GM21515 (cell line): ENCODE measurements around the gene C1orf198.

Experiments used
- ATAC-seq: cut with Tn5 transposase; IDR thresholded peaks from one replicate; pipeline ENCODE4 v1.9.1; 2021; ENCODE audit not compliant: unreplicated experiment

C1orf198 gene

DNA sequence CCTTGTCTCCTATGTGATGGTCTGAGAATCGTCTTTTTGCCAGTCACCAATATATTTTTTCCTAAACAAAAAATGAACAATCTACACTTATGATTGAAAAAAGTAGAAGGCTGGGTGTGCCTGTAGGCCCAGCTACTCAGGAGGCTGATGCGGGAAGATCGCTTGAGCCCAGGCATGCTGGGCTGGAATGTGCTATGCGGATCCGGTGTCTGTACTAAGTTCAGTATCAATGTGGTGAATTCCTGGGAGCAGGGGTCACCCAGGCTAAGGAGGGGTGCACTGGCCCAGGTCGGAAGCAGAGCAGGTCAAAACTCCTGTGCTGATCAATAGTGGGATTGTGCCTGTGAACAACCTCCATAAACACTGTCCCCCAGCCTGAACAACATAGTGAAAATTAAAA lies 25.7 kb upstream of the C1orf198 start:
- ATAC-seq: no peak

DNA sequence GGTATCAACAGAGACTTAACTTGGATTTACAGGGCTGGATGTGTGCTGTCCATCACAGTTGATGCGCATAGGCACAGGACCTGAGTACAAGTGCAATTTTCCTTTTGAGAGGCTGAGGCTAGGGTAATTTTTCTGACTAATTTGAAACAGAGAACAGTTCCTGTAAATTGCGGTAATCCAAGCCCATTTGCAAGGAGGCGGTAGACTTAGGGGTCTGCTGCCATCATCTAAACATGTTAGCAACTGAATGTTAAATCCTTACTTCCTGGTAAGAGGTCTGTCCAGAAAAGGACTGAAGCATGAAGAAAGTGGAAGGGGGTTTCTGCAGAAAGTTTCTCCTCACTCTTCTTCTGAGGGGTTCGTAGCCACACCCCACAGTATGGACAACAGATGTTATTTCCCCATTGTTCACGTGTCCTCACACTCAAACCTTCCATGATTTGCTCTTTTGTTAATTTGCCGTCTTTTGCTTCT lies 23.7 kb upstream of the C1orf198 start:
- ATAC-seq: no peak

DNA sequence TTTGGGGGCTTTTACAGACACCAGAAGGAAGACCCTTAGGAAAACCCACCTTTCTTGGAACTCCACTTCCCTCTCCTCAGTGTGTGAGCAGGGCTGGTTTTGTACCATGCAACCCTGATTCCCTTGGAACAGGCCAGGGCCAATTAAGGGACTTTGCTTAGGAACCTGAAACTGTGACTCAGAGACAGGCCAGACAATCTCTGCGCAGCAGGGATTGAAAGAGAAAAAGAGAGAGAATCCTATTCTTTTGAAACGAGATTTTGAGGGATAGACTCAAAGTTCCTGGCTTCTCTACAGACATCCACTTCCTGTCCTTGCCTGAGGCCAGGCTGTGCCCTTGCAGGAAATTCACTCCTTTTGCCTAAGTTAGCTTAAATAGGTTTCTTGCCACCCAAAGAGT lies 23.1 kb upstream of the C1orf198 start:
- no peak for ATAC-seq

DNA sequence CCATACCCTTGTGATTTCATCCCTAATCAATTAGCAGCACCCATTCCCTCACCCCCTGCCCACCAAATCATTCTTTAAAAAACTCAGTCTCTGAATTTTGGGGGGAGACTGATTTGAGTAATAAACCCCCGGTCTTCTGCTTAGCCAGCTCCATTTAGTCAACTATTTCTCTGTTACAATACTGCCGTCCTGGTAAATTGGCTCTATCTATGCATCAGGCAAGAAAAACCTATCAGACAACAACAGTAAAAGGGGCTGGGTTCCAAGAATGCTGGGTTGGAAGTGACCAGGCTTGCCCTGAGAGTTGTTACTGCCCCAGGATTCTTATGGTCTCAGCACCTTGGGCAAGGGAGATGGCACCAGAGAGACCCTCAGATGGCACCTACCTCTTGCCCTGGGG lies 16.3 kb upstream of the C1orf198 start:
- no peak for ATAC-seq

DNA sequence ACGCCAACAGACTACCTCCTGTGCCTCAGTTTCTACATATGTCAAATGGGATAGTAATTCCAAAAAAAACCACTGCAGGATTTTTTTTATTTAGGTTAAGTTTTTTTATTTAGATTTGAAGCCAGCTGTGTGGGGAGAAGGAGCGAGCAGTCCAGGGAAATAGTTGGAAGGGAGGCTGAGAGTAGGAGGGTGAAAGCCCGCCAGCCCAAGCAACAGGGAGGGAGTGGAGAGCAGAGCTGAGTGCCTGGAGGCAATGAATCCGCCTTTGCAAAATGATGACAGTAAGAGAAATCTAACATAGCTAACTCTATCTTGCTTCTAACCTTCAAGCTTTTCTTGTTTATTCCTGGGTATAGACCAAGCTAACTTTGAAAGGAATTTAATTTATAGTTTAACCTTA lies 15.6 kb upstream of the C1orf198 start:
- ATAC-seq: no peak

DNA sequence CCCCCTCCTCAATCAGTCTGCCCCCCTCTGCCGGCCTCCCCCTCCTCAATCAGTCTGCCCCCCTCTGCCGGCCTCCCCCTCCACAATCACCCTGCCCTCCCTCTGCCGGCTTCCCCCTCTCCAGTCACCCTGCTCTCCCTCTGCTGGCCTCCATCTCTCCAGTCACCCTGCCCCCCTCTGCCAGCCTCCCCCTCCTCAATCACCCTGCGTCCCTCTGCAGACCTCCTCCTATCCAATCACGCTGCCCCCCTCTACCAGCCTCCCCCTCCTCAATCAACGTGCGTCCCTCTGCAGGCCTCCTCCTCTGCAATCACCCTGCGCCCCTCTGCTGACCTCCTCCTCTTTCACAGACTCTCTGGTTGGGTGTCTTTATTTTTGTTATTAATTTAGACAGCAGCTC lies 11.5 kb upstream of the C1orf198 start:
- no peak for ATAC-seq

DNA sequence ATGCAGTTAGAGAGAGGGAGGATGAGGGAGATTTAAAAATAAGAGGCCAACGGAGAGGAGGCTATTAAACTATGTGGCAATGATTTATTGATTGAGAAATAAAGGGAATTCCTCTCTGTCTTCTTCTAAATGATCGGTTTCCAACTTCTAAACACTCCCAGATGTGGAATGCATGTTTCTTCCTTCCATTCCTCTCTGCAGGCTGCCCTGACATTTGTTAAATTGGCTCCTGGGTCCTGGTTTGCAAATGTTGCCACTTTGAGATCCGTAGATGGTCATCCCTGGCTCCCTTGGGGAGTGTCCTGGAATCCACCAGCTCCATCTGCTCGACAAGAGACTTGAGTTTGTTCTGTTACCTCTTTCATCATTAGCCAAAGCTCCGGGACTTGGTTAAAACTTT lies 10.3 kb upstream of the C1orf198 start:
- no peak for ATAC-seq

DNA sequence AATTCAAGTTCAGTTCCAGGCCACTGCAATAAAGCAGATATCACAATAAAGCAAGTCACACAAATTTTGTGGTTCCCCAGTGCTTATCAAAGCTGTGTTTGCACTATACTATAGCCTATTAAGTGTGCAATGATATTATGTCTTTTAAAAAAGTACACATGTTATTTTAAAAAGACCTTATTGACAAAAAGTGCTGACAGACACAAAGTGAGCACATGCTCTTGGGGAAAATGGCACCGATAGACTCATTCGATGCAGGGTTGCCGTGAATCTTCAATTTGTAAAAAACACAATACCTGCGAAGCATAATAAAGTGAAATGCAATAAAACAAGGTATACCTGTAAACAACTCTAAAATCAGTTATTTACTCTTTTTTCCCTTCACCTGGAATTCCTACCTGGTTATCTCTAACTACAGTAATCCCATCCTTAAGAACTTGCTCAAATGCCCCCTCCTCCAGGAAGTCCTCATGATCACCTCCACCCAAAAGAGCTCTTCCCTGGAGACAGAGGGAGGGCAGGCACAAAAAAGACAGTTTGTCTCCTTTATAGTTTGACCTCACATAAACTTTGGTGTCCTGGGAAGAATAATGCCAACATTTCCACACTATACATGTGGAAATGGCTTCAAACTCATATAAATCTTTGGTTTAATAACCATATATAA lies 9.7 kb upstream of the C1orf198 start:
- no peak for ATAC-seq

DNA sequence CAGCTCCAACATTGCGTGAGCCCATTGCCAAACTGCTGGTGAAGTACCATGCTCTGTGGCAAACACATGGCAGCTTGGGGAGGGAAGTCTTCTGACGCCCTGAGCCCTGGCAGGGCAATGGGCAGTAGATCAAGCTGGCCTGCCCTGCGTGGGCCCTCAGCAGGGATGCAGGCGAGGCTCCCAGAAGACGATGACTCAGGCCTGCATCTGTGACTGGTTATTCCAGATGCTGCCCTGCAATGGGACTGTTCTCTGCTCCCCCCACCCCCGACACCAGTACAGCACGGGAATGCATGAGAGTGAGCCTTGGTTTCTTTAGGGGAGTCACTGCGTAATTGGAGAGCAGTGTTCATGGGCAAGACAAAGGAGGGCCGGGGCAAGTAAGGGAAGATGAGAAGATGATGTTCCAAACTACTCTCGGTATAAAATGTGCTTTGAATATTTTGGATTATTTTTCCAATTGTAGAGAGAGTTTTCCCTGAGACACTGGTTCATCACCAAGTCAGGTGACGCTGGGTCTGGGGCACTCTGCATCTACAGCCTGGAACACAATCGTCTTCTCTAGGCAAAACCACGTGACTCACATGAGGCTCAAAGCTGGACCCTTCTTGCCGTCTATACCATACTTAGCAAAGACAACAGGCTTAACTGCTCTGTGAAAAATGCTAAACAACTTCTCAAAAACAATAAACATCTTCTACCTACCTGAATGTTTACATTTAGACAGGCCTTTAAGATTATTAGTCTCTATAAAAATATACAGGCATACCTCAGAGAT lies 9.0 kb upstream of the C1orf198 start:
- ATAC-seq: no peak

DNA sequence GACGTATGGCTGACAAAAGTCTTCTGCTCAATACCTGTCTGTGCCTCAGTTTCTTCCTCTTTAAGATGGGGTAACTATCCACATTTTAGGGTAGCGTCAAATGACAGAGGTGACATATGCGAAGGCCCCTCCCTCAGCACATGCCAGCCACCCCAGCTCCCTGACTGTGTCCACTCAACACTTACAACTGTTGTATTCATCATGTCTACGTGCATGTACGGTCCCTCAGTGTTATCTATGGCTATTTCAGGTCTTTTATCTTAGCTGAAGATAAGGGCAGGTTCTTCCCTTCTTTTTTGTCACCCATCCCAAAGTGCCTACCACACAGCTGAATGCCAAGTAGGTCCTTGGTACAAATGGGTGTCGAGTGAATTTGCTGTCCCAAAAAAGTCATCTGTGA lies 8.3 kb upstream of the C1orf198 start:
- ATAC-seq: no peak

DNA sequence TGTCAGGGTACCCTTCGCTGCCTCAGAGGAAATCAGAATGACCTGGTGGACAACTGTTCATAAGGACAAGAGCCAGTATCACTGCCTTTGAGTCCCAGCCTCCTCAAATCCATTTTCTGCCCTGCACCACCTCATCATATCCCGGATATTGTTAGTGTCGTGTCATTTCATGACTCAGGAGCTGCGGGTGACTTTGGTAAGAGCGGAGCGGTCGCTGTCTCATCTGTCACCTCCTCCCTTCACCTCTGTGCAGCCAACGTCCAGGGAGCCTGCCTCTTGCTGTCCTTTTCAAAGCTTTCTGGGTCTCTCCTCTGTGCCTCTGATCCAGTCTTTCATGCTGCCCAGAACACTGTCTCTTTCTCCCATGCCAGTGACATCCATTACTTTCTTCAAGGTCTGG lies 7.0 kb upstream of the C1orf198 start:
- ATAC-seq: no peak

DNA sequence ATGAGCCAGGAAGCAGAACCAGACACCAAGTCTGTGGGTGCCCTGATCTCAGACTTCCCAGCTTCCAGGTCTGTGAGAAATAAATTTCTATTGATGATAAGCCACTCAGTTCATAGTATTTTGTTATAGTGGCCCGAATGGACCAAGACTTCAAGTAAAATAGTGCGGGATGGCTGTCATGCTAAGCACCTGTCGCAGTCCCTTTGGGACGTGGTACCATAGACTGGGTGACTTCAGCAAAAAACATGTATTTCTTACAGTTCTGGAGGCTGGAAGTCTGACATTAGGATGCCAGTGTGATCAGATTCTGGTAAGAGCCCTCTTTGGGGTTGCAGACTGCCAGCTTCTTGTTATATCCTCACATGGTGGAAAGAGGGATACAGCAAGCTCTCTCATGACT lies 2.6 kb upstream of the C1orf198 start:
- no peak for ATAC-seq

DNA sequence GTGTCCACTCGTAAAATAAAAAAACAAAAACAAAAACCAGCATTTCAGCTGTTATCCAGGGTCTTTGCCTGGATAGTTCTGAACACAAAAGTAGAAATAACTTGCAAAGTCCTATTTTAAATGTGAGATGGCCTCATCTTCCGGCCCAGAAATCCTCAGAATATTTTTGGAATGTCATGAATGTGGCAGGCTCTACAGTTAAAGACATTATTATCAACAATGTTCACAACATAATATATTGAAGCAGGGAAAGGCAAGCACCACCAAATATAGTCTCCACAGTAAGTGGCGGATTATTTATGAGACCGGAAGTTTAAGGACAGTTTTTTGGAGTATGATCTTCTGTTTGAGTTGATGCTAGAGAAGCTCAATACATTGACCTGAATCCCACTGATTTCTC lies 1.2 kb upstream of the C1orf198 start:
- ATAC-seq: no peak

DNA sequence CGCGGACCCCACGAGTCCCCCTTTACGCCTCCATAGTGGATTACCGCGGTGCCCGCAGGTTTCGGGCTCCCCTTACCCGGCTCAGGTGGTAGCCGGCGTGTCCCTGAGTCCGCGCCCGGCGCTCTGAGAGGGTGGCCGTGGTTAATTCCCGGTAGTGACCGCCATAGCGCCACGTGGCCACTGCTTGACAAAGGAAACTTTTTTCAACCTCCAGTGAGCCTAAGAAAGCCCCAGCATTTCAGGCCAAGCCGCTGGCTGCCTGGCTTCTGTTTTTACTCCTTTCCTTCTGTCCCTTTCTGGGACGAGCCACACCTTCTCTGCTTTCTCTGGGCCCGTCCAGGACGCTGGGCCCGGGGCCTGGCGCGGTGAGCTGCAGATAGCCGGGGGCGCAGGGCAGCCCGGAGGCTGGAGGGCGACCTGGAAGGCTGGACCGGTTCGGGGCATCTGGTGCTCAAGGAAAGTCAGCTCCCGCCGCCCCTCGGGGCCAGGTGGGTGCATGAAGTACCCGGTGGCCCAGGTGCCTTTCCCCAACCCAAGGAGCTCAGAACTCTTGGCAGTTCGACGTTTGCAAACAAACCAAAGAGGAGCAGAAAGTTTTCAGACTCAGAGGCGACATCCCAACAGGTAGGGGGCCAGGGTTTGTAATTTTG lies 540 bp upstream of the C1orf198 start:
- peak; percentile 43 for ATAC-seq

DNA sequence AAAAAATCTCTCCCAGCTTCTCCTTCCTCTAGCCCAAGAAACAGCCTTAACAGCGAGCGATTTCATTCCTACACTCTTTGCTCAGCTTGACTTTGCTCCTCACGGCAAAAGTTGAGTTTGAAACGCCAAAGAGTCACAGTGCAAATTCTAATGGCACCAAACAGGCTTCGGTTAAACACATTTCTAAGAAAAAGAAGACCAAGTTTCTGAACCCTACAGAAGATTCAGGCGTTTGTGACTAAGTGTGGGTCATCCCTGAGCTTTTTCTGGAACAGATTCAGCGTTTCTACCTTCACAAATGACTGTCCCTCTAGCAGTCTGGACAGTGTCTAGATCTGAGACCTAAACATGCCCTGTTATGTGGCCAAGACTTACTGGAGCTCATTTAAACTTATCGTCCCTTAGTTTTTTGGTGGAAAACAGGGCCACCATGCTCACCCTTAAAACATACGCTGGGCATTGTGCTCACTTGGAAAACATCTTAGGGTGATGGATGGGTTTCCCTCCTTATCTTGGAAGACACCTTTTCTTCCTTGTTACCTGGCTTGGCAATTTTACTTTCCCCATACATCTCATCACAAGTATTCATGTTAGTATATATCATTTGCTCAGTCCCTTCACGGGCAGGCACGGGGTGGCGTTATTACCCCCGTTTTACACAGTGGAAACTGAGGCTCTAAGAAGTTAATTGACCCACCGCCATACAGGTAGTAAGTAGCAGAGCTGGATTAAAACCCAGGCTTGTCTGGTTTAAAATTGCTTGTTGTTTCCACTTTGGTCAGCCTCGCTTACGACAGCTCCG lies 1.0 kb downstream of the C1orf198 start:
- no peak for ATAC-seq

DNA sequence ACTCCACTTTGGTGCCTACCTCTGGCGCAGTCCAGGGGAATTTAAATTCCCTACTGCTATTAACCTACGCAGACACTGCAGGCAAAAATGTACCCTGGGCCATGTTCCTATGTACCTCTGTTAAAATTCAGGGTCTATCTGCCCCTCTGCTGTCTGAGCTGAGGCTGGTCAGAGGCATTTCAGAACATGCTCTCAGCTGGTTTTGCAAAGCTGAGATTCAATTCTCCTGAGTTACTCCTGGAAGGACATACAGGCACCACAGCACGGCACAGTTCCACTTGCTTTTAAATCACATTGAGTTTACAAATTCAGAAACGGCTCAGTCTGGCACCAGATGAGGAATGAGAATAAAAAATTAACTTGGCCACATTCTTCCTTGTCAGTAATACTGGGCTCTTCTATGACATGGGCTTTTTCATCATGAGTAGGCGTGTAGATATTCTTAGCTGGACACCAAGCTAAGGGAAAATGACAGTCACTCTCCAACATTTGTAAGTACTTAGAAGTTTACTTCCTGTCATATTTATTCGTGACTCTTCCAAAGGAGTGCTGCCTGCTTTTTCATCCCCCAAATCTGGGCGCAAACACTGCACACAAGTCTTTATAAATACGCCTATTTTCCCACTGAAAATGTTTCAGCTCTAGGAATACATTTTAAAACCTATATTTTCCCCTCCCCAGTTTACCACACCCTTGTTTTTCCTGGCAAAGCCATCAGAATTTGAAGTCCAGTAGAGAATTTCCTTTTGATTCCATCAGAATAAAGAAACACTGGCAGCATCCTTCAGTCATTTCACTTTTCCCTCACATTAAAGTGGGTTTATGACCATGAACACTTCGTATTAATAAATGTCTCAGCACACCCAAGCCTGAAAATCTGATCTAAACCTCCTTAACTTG lies 1.9 kb downstream of the C1orf198 start:
- no peak for ATAC-seq

DNA sequence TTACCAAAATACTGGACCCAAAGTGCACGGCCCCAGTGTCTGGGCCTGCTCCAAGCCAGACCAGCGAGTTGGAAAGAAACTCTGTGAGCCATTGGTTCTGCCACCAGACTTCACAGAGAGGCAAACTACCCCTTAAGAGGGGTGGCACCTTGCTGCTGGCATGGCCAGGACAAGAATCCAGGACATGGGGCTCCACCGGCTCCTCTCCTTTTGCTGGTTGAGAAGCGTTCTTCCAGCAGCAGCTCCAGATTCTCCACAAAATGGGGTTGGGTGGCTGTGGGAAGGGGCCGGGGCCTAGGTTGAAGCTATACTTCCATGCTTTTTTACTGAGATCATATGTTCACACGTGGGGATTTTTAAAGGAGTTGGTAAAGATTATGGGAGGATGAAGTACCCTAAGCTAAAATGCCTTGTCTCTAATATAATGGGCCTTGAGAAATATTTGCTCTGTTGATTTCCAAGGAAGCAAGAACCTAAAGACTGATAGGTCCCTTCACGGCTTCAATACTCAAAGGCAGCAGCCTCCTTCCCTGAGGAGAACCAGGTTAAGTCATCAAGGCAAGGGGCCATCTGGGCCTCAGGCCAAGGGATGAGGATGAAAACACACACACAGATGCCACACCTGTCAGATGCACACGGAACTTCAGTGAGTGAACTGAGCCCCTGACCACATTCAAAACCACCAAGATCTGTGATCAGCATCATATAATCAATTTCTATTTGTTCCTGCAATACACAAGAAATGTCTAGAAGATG lies 3.1 kb downstream of the C1orf198 start:
- no peak for ATAC-seq

DNA sequence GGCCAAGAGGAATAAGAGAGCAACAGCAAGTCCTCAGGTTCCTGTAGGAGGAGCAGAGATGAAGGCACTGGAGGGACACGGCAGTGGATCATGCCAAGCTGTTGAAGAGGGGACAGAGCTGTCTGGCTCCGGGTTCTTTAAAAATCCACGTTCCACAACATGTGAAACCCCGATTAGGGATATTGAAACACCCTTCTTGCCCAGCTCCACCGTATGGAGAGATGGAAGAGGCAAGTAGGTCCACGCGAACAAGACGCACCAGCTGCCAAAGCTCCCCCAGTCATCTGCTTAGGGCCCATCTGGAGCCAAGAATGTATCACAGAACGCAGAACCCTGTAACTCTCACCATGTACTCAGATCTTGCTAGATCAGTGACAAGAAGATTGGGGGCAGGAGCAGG lies 3.9 kb downstream of the C1orf198 start:
- ATAC-seq: no peak

DNA sequence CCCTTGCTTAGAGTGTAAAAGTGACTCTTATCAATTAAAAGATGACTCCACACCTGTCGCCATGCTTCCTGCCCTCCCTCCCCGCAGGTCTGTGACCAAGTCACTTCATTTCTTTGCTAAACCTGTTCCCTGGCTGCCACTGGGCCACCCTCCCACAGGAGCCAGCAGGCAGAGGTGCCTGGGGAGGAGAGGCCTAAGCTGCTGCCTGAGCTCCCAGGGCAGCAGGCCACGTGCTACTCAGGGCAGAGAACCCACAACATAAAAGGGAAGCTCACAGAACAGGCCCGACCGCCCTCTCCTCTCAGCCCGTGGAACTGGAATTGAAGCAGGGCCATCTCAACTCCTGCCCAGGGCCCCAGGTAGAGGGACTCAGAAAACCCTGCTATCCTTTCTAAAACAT lies 4.9 kb downstream of the C1orf198 start:
- ATAC-seq: no peak
